HepG2 (cell line): ENCODE measurements around the gene SULT2B1. TPM values are rescaled to one million over a fixed set of nuclear protein-coding genes. Genes with fewer than 3 reads are reported as not detected.

Experiments
- ATRX ChIP-seq: sonication (generic); formaldehyde crosslinking; IDR thresholded peaks from 2 replicates; pipeline ENCODE4 v1.4.0; 2020; ENCODE audit warnings: missing genetic modification reagents, borderline replicate concordance
- EEA1 ChIP-seq: sonication (generic); formaldehyde crosslinking; IDR thresholded peaks from 2 replicates; pipeline ENCODE4 v1.5.1; 2020; ENCODE audit warnings: mild to moderate bottlenecking, missing genetic modification reagents, borderline replicate concordance
- EP300 ChIP-seq, 3 experiments: sonication (generic) in 1 of 3; formaldehyde crosslinking in 1 of 3; IDR thresholded peaks; 2 replicates each; pipeline versions ENCODE4 v1.5.1 to v1.6.1; 2011 to 2020; ENCODE audit warnings: low read depth in 2 of 3, low read length in 2 of 3, borderline replicate concordance in 1 of 3, improper control_type of control experiment in 1 of 3, mild to moderate bottlenecking in 1 of 3, missing genetic modification reagents in 1 of 3, moderate library complexity in 1 of 3
- HDAC1 ChIP-seq: sonication (generic); formaldehyde crosslinking; IDR thresholded peaks from 2 replicates; pipeline ENCODE4 v1.5.1; 2020; ENCODE audit warnings: mild to moderate bottlenecking, missing genetic modification reagents
- MZF1 ChIP-seq: sonication (generic); formaldehyde crosslinking; IDR thresholded peaks from 2 replicates; pipeline ENCODE4 v1.8.1; 2023; ENCODE audit warnings: mild to moderate bottlenecking, missing genetic modification reagents, borderline replicate concordance
- NFE2L1 ChIP-seq: sonication (generic); formaldehyde crosslinking; IDR thresholded peaks from 2 replicates; pipeline ENCODE4 v1.4.0; 2020; ENCODE audit warnings: missing genetic modification reagents, mild to moderate bottlenecking, borderline replicate concordance
- REPIN1 ChIP-seq: sonication (generic); formaldehyde crosslinking; IDR thresholded peaks from 2 replicates; pipeline ENCODE4 v1.8.0; 2022; ENCODE audit warnings: missing genetic modification reagents, low read depth, mild to moderate bottlenecking, borderline replicate concordance
- SNRNP70 ChIP-seq: fragments of 200-400 bp; formaldehyde crosslinking; IDR thresholded peaks from 2 replicates; pipeline ENCODE4 v1.6.1; 2017; ENCODE audit warnings: mild to moderate bottlenecking, low read depth, low read length, moderate library complexity
- SRSF1 ChIP-seq: fragments of 200-400 bp; formaldehyde crosslinking; optimal IDR thresholded peaks from 2 replicates; pipeline ENCODE3; 2017; ENCODE audit warnings: mild to moderate bottlenecking, low read depth, low read length, moderate library complexity
- TOE1 ChIP-seq: sonication (generic); formaldehyde crosslinking; IDR thresholded peaks from 2 replicates; pipeline ENCODE4 v1.4.0; 2020; ENCODE audit warnings: mild to moderate bottlenecking, missing genetic modification reagents
- ZFP90 ChIP-seq: sonication (generic); formaldehyde crosslinking; IDR thresholded peaks from 2 replicates; pipeline ENCODE4 v1.8.0; 2022; ENCODE audit warnings: missing genetic modification reagents, mild to moderate bottlenecking, inconsistent platforms, borderline replicate concordance
- ZFY ChIP-seq: sonication (generic); formaldehyde crosslinking; IDR thresholded peaks from 2 replicates; pipeline ENCODE4 v1.4.0; 2020; ENCODE audit warnings: missing genetic modification reagents
- ZNF20 ChIP-seq: sonication (generic); formaldehyde crosslinking; IDR thresholded peaks from 2 replicates; pipeline ENCODE4 v1.4.0; 2020; ENCODE audit warnings: mild to moderate bottlenecking, moderate library complexity, missing genetic modification reagents
- ZNF230 ChIP-seq: sonication (generic); formaldehyde crosslinking; IDR thresholded peaks from 2 replicates; pipeline ENCODE4 v1.4.0; 2020; ENCODE audit warnings: mild to moderate bottlenecking, missing genetic modification reagents
- ZNF496 ChIP-seq: sonication (generic); formaldehyde crosslinking; IDR thresholded peaks from 2 replicates; pipeline ENCODE4 v1.8.1; 2023; ENCODE audit warnings: mild to moderate bottlenecking, moderate library complexity, missing genetic modification reagents; ENCODE audit not compliant: insufficient replicate concordance
- ZNF569 ChIP-seq: sonication (generic); formaldehyde crosslinking; IDR thresholded peaks from 2 replicates; pipeline ENCODE4 v1.5.0; 2020; ENCODE audit warnings: mild to moderate bottlenecking, missing genetic modification reagents, moderate library complexity, borderline replicate concordance
- ZNF619 ChIP-seq: sonication (generic); formaldehyde crosslinking; IDR thresholded peaks from 2 replicates; pipeline ENCODE4 v1.4.0; 2020; ENCODE audit warnings: mild to moderate bottlenecking, missing genetic modification reagents
- polyA plus RNA-seq, 8 experiments: library from polyadenylated mRNA; depleted of rRNA in 3 of 8; stranded (reverse) in 7 of 8; unstranded in 1 of 8; fragments of >200 nt; fragmentation: Illumina TruSeq in 4 of 8; extraction: Trizol in 4 of 8; gene quantifications; 2 replicates each; pipeline versions ENCODE4 v1.2.1 to v1.2.3, GENCODE V29; 2011 to 2016; ENCODE audit warnings: low read depth in 4 of 8, missing spikeins in 1 of 8, mixed read lengths in 1 of 8; ENCODE audit not compliant: insufficient read depth in 1 of 8
- total RNA-seq, 5 experiments: library from RNA; depleted of rRNA; stranded (reverse); fragments of >200 nt; fragmentation: Illumina TruSeq; extraction: Trizol; gene quantifications; 2 replicates each; pipeline ENCODE4 v1.2.3, GENCODE V29; 2016; ENCODE audit warnings: low read depth in 1 of 5
- TF ChIP-seq, protein P1 (sequence below): sonication (generic); formaldehyde crosslinking; IDR thresholded peaks from 2 replicates; pipeline ENCODE4 v1.4.0; 2020; ENCODE audit warnings: missing genetic modification reagents, borderline replicate concordance
- TF ChIP-seq, protein P2 (sequence below): fragments of 450-650 bp; IDR thresholded peaks from 2 replicates; pipeline ENCODE4 v1.6.1; 2017; ENCODE audit warnings: mild to moderate bottlenecking
- TF ChIP-seq, protein P3 (sequence below): sonication (generic); formaldehyde crosslinking; IDR thresholded peaks from 2 replicates; pipeline ENCODE4 v1.8.0; 2022; ENCODE audit warnings: low read depth, missing genetic modification reagents

SULT2B1 gene
- total and polyA plus RNA-seq, 2 of the 13 experiments (the other 11 are each of a cell fraction or from before 2014, with no cell fraction given) = 0.13 TPM; not detected in 1

DNA sequence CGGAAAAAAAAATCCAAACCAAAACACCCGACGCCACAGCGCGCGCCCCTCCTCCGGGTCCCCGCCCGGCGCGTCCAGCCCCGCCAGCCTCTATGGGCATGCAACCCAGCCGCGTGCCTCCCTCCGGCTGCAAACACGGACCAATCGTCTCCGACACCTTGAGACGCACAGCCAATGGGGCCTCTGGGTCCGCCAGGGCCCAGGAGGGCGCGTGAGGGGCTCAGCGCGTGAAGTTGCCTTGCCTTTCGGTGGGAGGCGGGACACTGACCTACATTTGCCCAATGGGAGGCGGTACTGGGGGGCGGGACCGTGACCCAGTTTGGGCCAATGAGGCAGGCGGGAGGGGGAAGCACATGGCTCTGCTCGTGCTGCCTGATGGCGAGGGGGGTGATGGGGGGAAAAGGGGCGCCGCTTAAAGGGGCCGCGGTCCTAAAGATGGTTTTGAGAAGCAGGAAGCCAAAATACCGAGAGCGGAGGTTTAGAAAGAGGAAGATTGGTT is 85.5 kb downstream of the SULT2B1 start (continued):
- TF ChIP-seq MZF1 (CRISPR knock-in tag) (no peak), ZNF569 (CRISPR knock-in tag) (0 out of 2 replicates have a peak, but pooled peaks have one; percentile 57), ZNF230 (peak; percentile 74; the same call in 1 of the 2 replicates), ZNF496 (CRISPR knock-in tag) (no peak), NFE2L1 (peak; percentile 74; the same call in 1 of the 2 replicates), HDAC1 (CRISPR knock-in tag) (peak; percentile 72), SNRNP70 (no peak), ATRX (CRISPR knock-in tag) (no peak), EP300 (IDR thresholded peaks at IDR 0.05; ENCODE audit: low read depth in 2 of 2, low read length in 2 of 2) (0 out of 4 replicates have a peak, but pooled peaks of 1 of the 2 experiments have one; percentile 20), EP300 (CRISPR knock-in tag; IDR thresholded peaks at IDR 0.05; ENCODE audit: borderline replicate concordance) (peak; percentile 51; the same call in 1 of the 2 replicates), REPIN1 (CRISPR knock-in tag) (no peak; the same call in 1 of the 2 replicates), ZFP90 (CRISPR knock-in tag) (peak; percentile 41; the same call in 1 of the 2 replicates), ZNF20 (CRISPR knock-in tag) (0 out of 2 replicates have a peak, but pooled peaks have one; percentile 84), ZNF619 (no peak), EEA1 (CRISPR knock-in tag) (no peak; the same call in 1 of the 2 replicates), SRSF1 (no peak), ZFY (no peak; the same call in 1 of the 2 replicates), TOE1 (CRISPR knock-in tag) (peak; percentile 24; the same call in 1 of the 2 replicates)
- TF ChIP-seq, protein P1, sequence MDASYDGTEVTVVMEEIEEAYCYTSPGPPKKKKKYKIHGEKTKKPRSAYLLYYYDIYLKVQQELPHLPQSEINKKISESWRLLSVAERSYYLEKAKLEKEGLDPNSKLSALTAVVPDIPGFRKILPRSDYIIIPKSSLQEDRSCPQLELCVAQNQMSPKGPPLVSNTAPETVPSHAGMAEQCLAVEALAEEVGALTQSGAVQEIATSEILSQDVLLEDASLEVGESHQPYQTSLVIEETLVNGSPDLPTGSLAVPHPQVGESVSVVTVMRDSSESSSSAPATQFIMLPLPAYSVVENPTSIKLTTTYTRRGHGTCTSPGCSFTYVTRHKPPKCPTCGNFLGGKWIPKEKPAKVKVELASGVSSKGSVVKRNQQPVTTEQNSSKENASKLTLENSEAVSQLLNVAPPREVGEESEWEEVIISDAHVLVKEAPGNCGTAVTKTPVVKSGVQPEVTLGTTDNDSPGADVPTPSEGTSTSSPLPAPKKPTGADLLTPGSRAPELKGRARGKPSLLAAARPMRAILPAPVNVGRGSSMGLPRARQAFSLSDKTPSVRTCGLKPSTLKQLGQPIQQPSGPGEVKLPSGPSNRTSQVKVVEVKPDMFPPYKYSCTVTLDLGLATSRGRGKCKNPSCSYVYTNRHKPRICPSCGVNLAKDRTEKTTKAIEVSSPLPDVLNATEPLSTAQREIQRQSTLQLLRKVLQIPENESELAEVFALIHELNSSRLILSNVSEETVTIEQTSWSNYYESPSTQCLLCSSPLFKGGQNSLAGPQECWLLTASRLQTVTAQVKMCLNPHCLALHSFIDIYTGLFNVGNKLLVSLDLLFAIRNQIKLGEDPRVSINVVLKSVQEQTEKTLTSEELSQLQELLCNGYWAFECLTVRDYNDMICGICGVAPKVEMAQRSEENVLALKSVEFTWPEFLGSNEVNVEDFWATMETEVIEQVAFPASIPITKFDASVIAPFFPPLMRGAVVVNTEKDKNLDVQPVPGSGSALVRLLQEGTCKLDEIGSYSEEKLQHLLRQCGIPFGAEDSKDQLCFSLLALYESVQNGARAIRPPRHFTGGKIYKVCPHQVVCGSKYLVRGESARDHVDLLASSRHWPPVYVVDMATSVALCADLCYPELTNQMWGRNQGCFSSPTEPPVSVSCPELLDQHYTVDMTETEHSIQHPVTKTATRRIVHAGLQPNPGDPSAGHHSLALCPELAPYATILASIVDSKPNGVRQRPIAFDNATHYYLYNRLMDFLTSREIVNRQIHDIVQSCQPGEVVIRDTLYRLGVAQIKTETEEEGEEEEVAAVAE (CRISPR knock-in tag) = peak; percentile 95
- TF ChIP-seq, protein P2, sequence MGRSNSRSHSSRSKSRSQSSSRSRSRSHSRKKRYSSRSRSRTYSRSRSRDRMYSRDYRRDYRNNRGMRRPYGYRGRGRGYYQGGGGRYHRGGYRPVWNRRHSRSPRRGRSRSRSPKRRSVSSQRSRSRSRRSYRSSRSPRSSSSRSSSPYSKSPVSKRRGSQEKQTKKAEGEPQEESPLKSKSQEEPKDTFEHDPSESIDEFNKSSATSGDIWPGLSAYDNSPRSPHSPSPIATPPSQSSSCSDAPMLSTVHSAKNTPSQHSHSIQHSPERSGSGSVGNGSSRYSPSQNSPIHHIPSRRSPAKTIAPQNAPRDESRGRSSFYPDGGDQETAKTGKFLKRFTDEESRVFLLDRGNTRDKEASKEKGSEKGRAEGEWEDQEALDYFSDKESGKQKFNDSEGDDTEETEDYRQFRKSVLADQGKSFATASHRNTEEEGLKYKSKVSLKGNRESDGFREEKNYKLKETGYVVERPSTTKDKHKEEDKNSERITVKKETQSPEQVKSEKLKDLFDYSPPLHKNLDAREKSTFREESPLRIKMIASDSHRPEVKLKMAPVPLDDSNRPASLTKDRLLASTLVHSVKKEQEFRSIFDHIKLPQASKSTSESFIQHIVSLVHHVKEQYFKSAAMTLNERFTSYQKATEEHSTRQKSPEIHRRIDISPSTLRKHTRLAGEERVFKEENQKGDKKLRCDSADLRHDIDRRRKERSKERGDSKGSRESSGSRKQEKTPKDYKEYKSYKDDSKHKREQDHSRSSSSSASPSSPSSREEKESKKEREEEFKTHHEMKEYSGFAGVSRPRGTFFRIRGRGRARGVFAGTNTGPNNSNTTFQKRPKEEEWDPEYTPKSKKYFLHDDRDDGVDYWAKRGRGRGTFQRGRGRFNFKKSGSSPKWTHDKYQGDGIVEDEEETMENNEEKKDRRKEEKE = no peak
- TF ChIP-seq, protein P3, sequence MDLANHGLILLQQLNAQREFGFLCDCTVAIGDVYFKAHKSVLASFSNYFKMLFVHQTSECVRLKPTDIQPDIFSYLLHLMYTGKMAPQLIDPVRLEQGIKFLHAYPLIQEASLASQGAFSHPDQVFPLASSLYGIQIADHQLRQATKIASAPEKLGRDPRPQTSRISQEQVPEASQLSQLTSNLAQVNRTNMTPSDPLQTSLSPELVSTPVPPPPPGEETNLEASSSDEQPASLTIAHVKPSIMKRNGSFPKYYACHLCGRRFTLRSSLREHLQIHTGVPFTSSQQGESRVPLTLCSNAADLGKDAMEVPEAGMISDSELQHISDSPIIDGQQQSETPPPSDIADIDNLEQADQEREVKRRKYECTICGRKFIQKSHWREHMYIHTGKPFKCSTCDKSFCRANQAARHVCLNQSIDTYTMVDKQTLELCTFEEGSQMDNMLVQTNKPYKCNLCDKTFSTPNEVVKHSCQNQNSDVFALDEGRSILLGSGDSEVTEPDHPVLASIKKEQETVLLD (CRISPR knock-in tag) = peak; percentile 69
